IPS-11a (cell line): ENCODE measurements around the gene GTPBP1.

Experiments used
- H3K4me3 ChIP-seq: one replicate; pipeline ENCODE4 v1.5.1; 2013; ENCODE audit warnings: low read depth, low read length, control low read depth

Gene GTPBP1

DNA sequence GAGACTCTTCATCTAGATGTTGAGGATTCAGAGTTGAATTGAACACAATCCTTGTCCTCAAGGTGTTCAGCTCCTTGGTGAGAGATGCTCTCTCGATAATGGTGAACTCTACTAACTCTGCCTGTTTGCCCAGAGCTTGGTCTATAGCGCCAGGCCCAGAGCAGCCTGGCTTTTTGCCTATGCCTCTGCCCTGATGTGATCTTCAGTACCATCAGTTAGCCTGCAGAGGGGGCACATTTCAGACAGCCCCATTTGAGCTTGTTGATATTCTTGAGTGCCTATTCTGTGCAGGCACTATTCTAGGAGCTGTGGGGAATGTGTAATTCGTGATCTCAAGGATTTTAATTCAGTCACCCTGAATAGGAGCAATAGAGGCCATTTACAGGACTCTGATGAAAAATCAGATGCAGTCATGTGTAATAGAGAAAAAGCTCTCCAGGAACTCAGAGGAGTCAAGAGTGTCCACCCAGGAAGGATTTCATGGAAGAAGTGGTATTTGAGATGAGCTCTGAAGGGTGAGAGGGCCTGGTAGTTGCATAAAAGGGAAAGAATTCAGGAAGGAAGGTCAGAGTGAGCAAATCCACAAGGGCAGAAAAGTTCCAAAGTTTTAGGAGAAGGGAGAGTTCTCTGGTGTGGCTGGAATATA lies 19.3 kb downstream of the GTPBP1 start:
- H3K4me3 ChIP-seq, result no peak overlapping the region

GRCh38 chr22:38725900-38726655 lies 20.3 kb downstream of the GTPBP1 start:
- no peak overlapping the region for H3K4me3 ChIP-seq

DNA sequence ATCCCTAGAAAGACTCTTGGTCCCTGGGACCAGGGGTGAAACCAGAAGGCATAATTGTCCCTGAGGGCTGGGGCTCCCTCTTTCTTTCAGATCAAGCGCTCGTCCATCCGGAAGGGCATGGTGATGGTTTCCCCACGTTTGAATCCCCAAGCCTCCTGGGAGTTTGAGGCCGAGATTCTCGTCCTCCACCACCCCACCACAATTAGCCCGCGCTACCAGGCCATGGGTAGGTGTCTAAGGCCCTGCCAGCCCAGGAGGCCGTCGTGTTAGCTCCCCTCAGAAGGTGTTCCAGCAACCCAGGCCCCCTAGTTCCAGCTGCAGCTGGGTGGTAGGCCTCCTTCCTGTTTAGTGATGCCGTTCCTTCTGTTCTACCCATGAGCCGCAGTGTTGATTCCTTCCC lies 21.4 kb downstream of the GTPBP1 start:
- H3K4me3 ChIP-seq, result no peak overlapping the region

- no peak overlapping the region for H3K4me3 ChIP-seq
Observed at GRCh38 chr22:38727530-38728451, 22.0 kb downstream of the GTPBP1 start.

DNA sequence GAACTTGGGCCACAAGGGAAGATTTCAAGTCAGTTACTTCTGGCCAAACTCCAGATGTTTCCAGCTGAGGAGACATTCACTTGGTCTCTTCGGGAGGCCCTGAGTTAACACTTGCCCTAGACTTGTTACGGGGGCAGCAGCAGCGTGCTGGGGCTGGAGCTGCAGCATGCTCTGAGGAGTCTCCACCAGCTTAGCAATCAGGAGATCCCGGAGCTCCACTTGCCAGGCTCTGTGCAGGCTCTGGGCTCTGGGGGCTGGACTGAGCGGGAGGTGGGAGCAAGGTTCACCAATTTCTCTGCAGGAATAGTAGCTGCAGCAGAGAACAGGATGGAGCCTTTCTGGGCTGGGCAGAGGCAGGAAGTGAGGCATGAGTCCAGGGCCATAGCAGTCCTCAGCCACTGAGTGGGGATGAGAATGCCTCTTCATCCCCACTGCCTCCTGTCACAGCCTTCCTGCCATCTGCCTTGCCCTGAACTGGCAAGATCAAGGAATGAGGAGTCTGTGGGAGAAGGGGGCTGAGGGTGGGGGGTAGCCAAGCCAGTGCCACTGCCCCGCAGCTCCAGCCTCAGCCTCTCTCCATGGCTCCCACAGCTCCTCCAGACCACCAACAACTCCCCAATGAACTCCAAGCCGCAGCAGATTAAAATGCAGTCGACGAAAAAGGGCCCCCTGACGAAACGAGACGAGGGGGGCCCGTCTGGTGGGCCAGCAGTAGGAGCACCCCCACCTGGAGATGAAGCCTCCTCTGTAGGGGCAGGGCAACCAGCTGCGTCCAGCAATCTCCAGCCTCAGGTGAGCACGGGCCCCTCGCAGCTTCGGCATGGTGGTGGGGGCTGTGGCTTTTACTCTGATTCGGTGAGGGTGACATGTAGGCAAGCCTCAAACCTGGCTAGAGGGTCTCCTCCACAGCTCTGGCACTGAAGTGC lies 23.4 kb downstream of the GTPBP1 start:
- no peak overlapping the region for H3K4me3 ChIP-seq

GRCh38 chr22:38729946-38730345 lies 24.2 kb downstream of the GTPBP1 start:
- H3K4me3 ChIP-seq, result no peak overlapping the region

DNA sequence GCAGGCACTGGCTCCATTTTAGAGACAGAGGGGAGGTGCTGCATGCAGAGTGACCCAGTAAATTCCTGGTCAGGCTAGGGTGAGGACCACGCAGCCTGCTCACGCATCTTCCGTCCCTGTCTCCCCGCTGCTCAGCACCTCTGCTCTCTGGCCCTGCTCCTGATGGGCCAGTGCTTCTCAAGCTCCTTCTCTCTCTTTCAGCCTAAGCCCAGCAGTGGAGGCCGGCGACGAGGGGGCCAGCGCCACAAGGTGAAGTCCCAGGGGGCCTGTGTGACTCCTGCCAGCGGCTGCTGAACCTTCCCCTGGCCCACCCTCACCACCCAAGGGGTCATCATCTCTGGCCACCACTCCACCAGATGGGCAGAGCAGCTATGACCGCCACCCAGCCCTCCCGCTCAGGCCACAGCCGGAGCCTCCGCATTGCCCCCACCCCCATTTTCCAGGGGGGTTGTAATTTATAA lies 24.7 kb downstream of the GTPBP1 start:
- H3K4me3 ChIP-seq, result no peak overlapping the region

GRCh38 chr22:38731703-38732161 lies 26.0 kb downstream of the GTPBP1 start:
- no peak overlapping the region for H3K4me3 ChIP-seq

DNA sequence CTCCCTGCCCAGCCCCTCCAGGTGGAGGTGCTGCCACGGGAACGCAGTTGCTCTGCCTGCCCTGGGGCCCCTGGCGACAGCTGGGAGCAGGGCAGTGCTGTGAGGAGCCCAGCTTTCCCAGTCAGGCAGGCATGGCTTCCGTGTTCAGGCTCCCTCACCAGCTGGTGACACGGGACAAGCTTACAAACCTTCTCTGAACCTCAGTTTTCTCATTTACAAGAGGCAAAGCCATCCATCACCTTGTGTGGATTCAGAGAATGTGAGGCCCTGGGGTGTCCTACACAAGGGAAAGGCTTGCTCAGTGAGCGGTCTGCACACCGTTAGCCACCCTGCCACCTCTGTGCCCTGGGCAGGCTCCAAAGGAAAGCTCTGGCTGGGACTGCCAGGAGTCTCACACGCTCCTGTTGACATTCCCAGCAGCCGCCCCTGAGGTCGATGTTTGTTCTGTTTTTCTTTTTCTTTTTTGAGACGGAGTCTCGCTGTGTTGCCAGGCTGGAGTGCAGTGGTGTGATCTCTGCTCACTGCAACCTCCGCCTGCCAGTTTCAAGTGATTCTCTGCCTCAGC lies 26.6 kb downstream of the GTPBP1 start:
- no peak overlapping the region for H3K4me3 ChIP-seq

- no peak overlapping the region for H3K4me3 ChIP-seq
Observed at GRCh38 chr22:38733329-38733723, 27.6 kb downstream of the GTPBP1 start.

- H3K4me3 ChIP-seq, result no peak overlapping the region
Observed at GRCh38 chr22:38733724-38734381, 28.1 kb downstream of the GTPBP1 start.

GRCh38 chr22:38734421-38735100 lies 28.8 kb downstream of the GTPBP1 start:
- no peak overlapping the region for H3K4me3 ChIP-seq

DNA sequence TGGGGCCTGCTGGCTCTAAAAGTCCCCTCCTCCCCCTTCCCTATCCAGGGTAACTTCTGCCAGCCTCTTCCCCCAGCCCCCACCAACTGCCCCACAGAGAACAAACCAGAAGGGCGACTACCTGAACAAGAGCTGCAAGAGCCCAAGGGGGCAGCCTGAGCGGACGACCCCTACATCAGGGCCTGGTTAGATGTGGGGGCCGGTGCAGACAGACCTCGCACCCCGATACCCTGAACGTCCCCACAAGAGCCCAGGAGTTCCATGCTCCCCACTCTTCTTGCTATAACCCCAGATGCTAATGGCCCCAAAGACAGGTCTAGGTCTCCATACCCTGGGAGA lies 29.4 kb downstream of the GTPBP1 start:
- H3K4me3 ChIP-seq, result no peak overlapping the region

- H3K4me3 ChIP-seq, result no peak overlapping the region
Observed at GRCh38 chr22:38735465-38736256, 29.9 kb downstream of the GTPBP1 start.

DNA sequence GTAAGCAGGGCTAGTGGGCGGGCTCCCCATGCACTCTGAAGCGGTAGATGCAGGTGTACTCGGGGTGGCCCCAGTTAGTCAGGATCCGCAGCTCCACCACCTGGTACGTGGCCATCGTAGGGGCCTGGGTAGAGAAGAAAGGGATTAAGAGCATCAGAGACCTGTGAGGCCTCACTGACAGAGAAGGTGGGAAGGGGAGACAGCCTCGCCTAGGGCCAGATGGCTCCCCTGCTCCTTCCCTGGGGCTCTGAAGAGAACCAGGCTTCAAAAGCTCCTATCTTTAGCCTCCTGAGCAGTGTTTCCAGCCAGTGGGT lies 30.5 kb downstream of the GTPBP1 start:
- no peak overlapping the region for H3K4me3 ChIP-seq

DNA sequence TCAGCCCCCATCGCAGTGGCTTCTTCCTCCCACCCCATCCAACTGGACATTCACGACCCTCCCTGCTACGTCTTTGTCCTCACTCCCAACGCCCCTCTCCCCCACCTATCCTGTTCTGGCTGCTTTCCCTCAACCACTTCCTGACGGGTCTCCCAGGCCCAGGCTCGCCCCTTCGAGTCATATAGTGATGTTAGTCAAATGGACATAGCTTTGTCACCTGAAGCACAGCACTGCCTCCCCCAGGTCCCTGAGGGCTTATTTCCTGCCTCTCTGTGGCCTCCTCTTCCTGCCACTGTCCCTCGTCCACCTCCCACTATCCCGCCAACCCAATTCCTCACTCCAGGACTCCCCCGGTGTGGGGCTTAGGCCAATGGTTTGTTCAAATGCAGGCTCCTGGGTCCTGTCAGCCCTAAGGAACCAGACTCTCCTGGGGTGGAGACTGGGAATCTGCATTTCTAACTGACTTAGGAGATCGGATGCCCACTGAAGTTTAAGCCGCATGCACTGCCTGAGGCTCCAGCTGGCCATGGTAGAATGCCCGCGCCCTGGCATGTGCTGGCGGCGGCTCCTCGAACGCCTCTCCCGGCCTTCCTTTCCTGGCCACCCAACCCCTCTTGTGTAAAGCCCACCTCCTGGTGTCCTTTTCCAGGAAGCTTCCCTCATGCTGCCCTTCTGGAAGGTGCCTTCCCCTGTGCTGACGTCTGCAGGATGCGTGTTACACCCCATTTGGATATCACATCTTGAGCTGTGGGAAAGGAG lies 31.7 kb downstream of the GTPBP1 start:
- H3K4me3 ChIP-seq, result no peak overlapping the region

DNA sequence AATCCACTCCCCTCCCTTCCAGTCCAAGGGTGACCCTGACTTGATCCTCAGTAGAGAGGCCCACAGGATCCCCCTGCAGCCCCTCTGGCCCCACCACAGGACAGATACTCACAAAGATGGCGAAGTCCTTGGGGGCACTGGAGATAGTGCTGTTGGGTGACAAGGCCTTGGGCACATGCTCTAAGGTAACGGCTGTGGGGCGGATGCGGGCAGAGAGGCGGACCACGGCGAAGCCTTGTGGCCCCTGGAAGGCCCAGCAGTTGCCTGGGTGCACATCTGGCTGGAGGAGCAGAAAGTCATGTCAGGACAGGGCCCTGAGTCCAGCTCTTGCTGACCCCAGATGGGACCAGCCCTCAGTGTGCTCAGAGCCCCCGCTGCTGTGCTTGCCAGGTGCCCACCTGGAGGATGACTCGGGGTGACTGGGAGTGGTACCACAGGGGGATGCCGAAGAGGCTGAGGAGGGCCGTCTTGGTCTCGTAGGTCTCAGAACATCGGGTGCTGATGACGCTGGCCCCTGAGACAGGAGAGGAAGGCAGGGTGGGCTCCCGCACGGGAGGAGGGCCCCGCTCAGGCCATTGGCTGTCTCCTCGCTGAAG lies 32.8 kb downstream of the GTPBP1 start:
- H3K4me3 ChIP-seq, result no peak overlapping the region
